Measurements from ENCODE around the gene DMBT1. TPM values are rescaled to one million over a fixed set of nuclear protein-coding genes. Genes with fewer than 3 reads are reported as not detected.

Gene DMBT1
- not detected in 2 replicates for total RNA-seq

GRCh38 chr10:122560279-122560804 is at the start of gene DMBT1:
TSS of gene DMBT1 (plus strand) at chr10:122560754. CDS start at chr10:122560771, 17 bp downstream.
- no peak for DNase-seq (ENCODE audit: low read depth in 2 of 2)

GRCh38 chr10:122513053-122513452 is 47.5 kb upstream of the DMBT1 start:
- no peak for DNase-seq (ENCODE audit: low read depth in 2 of 2)

GRCh38 chr10:122514045-122514840 is 46.3 kb upstream of the DMBT1 start:
- no peak for DNase-seq (ENCODE audit: low read depth in 2 of 2)

GRCh38 chr10:122515022-122515424 is 45.5 kb upstream of the DMBT1 start:
- no peak for DNase-seq (ENCODE audit: low read depth in 2 of 2)

- DNase-seq (ENCODE audit: low read depth in 2 of 2) = no peak
Observed at GRCh38 chr10:122515588-122516231, 44.8 kb upstream of the DMBT1 start.

- no peak for DNase-seq (ENCODE audit: low read depth in 2 of 2)
Observed at GRCh38 chr10:122516734-122517133, 43.8 kb upstream of the DMBT1 start.

- no peak for DNase-seq (ENCODE audit: low read depth in 2 of 2)
Observed at GRCh38 chr10:122519144-122519543, 41.4 kb upstream of the DMBT1 start.

- no peak for DNase-seq (ENCODE audit: low read depth in 2 of 2)
Observed at GRCh38 chr10:122519873-122520272, 40.7 kb upstream of the DMBT1 start.

- DNase-seq (ENCODE audit: low read depth in 2 of 2) = peak in 1 of 2 donors; percentile 32
Observed at GRCh38 chr10:122521011-122521410, 39.5 kb upstream of the DMBT1 start.

GRCh38 chr10:122524811-122525210 is 35.7 kb upstream of the DMBT1 start:
- DNase-seq (ENCODE audit: low read depth in 2 of 2) = no peak

- DNase-seq (ENCODE audit: low read depth in 2 of 2) = peak; percentile 33 to 48
Observed at GRCh38 chr10:122525788-122526187, 34.8 kb upstream of the DMBT1 start.

GRCh38 chr10:122526892-122527291 is 33.7 kb upstream of the DMBT1 start:
- no peak for DNase-seq (ENCODE audit: low read depth in 2 of 2)

- DNase-seq (ENCODE audit: low read depth in 2 of 2) = peak; percentile 31 to 85
Observed at GRCh38 chr10:122530177-122530576, 30.4 kb upstream of the DMBT1 start.

- no peak for DNase-seq (ENCODE audit: low read depth in 2 of 2)
Observed at GRCh38 chr10:122531261-122531660, 29.3 kb upstream of the DMBT1 start.

- DNase-seq (ENCODE audit: low read depth in 2 of 2) = no peak
Observed at GRCh38 chr10:122531939-122532338, 28.6 kb upstream of the DMBT1 start.

- DNase-seq (ENCODE audit: low read depth in 2 of 2) = no peak
Observed at GRCh38 chr10:122532601-122533296, 27.8 kb upstream of the DMBT1 start.

- DNase-seq (ENCODE audit: low read depth in 2 of 2) = no peak
Observed at GRCh38 chr10:122537545-122537944, 23.0 kb upstream of the DMBT1 start.

- peak; percentile 21 to 54 for DNase-seq (ENCODE audit: low read depth in 2 of 2)
Observed at GRCh38 chr10:122541541-122542002, 19.0 kb upstream of the DMBT1 start.

- no peak for DNase-seq (ENCODE audit: low read depth in 2 of 2)
Observed at GRCh38 chr10:122543676-122544445, 16.7 kb upstream of the DMBT1 start.

GRCh38 chr10:122544493-122544892 is 16.1 kb upstream of the DMBT1 start:
- no peak for DNase-seq (ENCODE audit: low read depth in 2 of 2)

GRCh38 chr10:122546242-122546641 is 14.3 kb upstream of the DMBT1 start:
- DNase-seq (ENCODE audit: low read depth in 2 of 2) = no peak
